ENCODE measurements around the gene CCNL2. TPM values are rescaled to one million over a fixed set of nuclear protein-coding genes. Genes with fewer than 3 reads are reported as not detected.
"Not testable (repeated sequence)": the region's sequence is repeated elsewhere in the genome, so short reads cannot be mapped to it uniquely, and the experiment has no call there.

CCNL2 gene
- 174 TPM for polyA plus RNA-seq (ENCODE audit: insufficient read length)

- DNase-seq = peak; percentile 98
These were observed at the start of gene CCNL2 for GRCh38 chr1:1399187-1399871. Gene CCNL2 (minus strand): TSS chr1:1399335. CDS start chr1:1399306, 29 bp downstream.

GRCh38 chr1:1446631-1447030 is 47.5 kb upstream of the CCNL2 start:
- not testable (repeated sequence) for DNase-seq

DNA sequence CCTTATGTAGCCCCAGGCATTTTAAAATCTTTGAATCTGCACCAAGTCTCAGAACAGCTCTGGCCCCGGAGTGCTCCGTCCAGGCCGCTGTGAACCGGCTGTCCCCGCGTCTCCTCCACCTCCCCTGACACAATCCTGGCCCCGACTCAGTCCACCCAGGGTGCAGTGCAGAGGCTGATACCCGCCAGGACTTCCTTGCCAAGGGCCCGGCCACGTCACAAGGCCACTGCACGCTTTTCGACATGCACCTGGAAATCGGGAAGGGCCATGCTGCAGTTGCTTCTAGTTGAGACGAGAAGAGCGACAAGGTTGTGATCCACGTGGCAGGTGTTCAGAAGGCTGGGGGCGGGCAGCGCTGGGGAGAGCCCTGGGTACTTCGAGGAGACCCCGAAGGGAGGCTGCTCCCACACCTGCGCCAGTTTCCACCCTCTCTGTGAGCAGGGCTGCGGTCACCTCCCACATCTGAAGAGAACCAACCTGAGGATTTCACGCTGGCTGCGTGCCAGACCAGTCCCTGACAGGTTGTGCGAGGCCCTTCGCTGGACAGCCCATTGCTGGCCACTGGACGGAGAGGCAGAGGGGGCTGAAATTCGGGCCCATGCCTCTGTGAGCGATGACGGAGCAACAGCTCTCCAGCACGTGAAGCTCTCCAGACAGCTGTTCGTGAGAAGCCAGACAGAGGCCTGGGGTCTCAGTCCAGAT is 43.1 kb upstream of the CCNL2 start:
- no peak for DNase-seq

- DNase-seq = no peak
These were observed 42.1 kb upstream of the CCNL2 start for GRCh38 chr1:1441002-1441888.

DNA sequence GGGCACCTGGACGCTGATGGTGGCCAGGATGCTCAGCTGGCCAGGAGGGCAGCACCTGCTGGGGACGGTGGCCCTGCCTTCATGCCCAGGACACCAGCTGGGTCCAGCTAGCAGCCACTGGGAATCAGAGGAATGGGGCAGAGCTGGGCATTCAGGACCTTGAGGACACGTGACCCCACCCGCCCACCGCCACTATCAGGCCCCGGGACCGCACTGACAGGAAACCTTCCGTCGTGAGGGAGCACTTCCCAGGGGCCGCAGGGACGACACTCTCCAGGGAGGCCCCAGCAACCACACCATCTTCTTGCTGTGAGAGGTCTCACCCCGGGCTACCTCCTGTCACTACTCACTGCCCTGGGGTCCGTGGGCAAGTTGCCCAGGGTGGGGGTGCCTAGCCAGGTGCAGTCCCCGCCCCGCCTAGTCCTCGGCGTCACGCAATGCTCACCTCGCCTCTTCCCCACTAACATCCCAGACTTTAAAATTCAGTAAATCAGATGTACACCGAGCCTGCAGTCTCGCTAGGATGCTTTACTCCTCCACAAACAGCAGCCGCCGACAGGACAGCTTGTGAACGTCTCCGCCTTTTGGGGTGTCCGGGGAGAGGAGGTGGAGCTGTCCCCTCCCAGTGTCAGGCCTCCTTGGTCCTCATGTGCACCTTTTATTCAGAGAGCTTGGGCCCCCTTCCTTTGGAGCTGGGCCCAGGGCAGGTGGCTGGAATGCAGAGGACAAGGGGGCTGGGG is 41.3 kb upstream of the CCNL2 start:
- no peak for DNase-seq

DNA sequence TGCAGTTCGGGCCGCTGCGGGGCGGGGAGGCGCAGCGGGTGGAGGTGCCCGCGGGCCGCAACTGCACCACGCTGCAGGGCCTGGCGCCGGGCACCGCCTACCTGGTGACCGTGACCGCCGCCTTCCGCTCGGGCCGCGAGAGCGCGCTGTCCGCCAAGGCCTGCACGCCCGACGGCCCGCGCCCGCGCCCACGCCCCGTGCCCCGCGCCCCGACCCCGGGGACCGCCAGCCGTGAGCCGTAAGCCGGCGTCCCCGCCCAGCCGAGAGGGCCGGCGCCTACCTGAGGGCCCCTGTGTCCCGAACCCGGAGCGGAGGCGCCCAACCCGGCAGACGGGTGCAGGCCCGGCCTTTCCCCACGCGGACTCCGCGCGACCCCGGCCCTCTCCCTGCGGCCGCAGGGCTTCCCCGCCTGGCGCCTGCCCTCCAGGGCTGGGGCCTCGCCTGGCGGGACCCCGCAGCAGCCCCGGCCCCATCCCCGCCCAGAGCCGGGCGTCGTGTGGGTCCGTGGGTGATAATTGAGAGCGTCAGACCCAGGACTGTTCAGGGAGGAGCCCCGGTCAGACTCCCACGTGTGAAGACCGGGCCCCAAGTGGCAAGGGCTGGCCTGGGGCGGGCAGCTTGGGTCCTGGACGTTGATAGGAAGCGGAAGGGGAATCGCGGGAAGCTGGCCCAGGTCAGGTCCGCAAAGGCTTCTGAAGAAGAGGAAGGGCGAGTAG is 40.6 kb upstream of the CCNL2 start:
- DNase-seq = no peak

- no peak for DNase-seq
These were observed 39.6 kb upstream of the CCNL2 start for GRCh38 chr1:1438531-1439381.

- DNase-seq = no peak
These were observed 38.8 kb upstream of the CCNL2 start for GRCh38 chr1:1437904-1438376.

GRCh38 chr1:1437033-1437903 is 38.1 kb upstream of the CCNL2 start:
- no peak for DNase-seq

DNA sequence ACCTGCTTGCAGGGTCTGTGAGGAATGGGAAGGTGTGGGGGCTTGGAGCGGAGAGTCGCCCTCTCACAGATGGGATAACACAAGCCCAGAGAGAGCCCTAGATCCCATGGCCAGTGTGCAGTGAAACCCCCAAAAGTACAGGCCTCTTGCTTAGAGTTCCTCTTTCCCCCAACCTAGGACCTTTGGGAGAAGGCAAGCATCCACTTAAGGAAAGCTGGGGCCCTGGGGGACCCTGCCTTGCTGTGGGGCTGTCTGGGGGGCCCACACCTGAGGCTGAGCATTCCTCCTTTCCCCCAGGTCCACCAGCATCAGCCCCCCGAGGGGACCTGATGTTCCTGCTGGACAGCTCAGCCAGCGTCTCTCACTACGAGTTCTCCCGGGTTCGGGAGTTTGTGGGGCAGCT is 37.5 kb upstream of the CCNL2 start:
- DNase-seq = no peak

DNA sequence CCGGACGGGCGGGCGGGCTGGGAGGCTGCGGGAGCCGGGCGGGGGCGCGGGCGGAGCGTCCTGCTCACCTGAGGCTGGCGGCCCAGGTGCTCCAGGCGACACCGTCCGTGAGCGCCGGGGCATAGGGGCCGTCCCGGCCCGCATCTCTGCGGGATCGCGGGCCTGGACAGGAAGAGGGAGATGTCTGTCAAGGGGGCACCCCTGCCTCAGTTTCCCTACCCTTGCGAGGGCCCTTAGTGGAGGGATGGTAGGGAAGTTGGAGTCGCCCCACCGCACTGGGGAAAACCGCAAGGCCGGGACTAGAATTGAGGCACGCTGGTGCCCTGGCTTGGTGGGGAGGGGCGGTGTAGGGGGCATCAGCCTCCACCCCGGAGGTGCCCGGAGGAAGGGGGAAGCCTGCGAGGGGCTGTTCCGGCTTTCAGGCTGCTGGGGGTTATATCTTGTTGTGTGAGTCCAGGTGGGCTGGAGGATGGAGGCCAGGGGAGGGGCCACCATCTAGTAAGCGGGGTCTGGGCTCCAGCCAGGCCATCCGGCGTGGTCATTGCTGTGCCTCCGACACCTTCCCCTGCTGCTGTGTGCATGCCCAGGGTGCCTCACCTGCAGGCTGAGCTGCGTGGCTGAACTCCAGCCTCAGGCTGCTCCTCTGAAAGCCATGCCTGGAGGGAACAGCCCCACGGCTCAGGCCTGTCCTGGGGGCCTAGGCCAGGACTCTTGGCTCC is 36.9 kb upstream of the CCNL2 start:
- no peak for DNase-seq

GRCh38 chr1:1435106-1435903 is 36.2 kb upstream of the CCNL2 start, which contains the start of gene VWA1:
Gene VWA1 (plus strand): TSS chr1:1435690. CDS start chr1:1435749, 59 bp downstream.
- DNase-seq = peak; percentile 84

- DNase-seq = no peak
These were observed 35.6 kb upstream of the CCNL2 start for GRCh38 chr1:1434824-1435105.

- no peak for DNase-seq
These were observed 35.1 kb upstream of the CCNL2 start for GRCh38 chr1:1434131-1434823.

- peak; percentile 80 for DNase-seq
These were observed 34.6 kb upstream of the CCNL2 start for GRCh38 chr1:1433804-1434130.

- no peak for DNase-seq
These were observed 34.0 kb upstream of the CCNL2 start for GRCh38 chr1:1432951-1433803.
